WTC11 (cell line): ENCODE results near the gene SIN3B.

ENCODE experiments used
- ESRRA ChIP-seq: sonication (generic); formaldehyde crosslinking; IDR thresholded peaks from 2 replicates; pipeline ENCODE4 v1.8.1; 2022; ENCODE audit warnings: mild to moderate bottlenecking, missing genetic modification reagents, borderline replicate concordance
- FOXK1 ChIP-seq: sonication (generic); formaldehyde crosslinking; IDR thresholded peaks from 2 replicates; pipeline ENCODE4 v1.8.0; 2022; ENCODE audit warnings: mild to moderate bottlenecking, moderate library complexity, missing genetic modification reagents
- GABPB1 ChIP-seq: sonication (generic); formaldehyde crosslinking; IDR thresholded peaks from 2 replicates; pipeline ENCODE4 v1.8.1; 2023; ENCODE audit warnings: mild to moderate bottlenecking, missing genetic modification reagents
- HMGA2 ChIP-seq: fragments of 250-450 bp; sonication (Bioruptor Pico); IDR thresholded peaks from 2 replicates; pipeline ENCODE4 v1.4.0; 2021; ENCODE audit warnings: mild to moderate bottlenecking, moderate library complexity
- NR2C2 ChIP-seq: sonication (generic); formaldehyde crosslinking; IDR thresholded peaks from 2 replicates; pipeline ENCODE4 v1.8.0; 2022; ENCODE audit warnings: mild to moderate bottlenecking, missing genetic modification reagents
- TCF7 ChIP-seq: sonication (generic); formaldehyde crosslinking; IDR thresholded peaks from 2 replicates; pipeline ENCODE4 v1.8.0; 2022; ENCODE audit warnings: mild to moderate bottlenecking, low read depth, missing genetic modification reagents, moderate library complexity
- ZNF138 ChIP-seq: sonication (generic); formaldehyde crosslinking; conservative IDR thresholded peaks from 2 replicates; pipeline ENCODE4 v1.8.1; 2022; ENCODE audit warnings: mild to moderate bottlenecking, moderate library complexity, missing genetic modification reagents
- TF ChIP-seq, protein P1 (sequence below): fragments of 200-600 bp; IDR thresholded peaks from 2 replicates; pipeline ENCODE4 v1.8.0; 2022; ENCODE audit warnings: antibody characterized with exemption
- TF ChIP-seq, protein P2 (sequence below): sonication (generic); formaldehyde crosslinking; IDR thresholded peaks from 2 replicates; pipeline ENCODE4 v1.8.1; 2022; ENCODE audit warnings: low read depth, missing genetic modification reagents, borderline replicate concordance
- TF ChIP-seq, protein P3 (sequence below): sonication (generic); formaldehyde crosslinking; IDR thresholded peaks from 2 replicates; pipeline ENCODE4 v1.8.1; 2022; ENCODE audit warnings: mild to moderate bottlenecking, moderate library complexity, missing genetic modification reagents
- TF ChIP-seq, protein P4 (sequence below): sonication (generic); formaldehyde crosslinking; IDR thresholded peaks from 2 replicates; pipeline ENCODE4 v1.8.0; 2022; ENCODE audit warnings: mild to moderate bottlenecking, missing genetic modification reagents

DNA sequence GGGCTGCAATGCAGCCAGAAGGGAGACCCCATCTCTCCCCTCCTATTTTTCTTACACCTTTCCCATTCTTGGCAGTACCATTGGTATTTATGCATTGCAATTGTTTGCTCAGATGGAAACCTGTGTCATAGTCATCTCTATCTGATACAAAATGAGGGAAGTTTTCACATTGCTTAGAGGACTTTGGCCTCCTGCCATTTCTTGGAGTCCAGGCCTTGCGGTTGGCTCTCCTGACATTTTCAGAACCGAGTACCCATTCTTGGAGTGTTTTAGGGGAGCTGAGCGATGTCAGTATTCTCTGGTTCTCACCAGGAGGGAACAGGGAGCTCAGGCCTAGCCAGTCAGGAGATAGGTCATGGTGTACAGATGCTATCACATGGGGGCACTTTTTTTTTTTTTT lies 1.5 kb downstream of the SIN3B start:
- TF ChIP-seq GABPB1 (CRISPR knock-in tag) (no peak), ZNF138 (CRISPR knock-in tag) (no peak), HMGA2 (CRISPR knock-in tag) (no peak), ESRRA (CRISPR knock-in tag) (no peak), FOXK1 (CRISPR knock-in tag) (no peak), NR2C2 (no peak), TCF7 (CRISPR knock-in tag) (no peak)
- TF ChIP-seq, protein P1, sequence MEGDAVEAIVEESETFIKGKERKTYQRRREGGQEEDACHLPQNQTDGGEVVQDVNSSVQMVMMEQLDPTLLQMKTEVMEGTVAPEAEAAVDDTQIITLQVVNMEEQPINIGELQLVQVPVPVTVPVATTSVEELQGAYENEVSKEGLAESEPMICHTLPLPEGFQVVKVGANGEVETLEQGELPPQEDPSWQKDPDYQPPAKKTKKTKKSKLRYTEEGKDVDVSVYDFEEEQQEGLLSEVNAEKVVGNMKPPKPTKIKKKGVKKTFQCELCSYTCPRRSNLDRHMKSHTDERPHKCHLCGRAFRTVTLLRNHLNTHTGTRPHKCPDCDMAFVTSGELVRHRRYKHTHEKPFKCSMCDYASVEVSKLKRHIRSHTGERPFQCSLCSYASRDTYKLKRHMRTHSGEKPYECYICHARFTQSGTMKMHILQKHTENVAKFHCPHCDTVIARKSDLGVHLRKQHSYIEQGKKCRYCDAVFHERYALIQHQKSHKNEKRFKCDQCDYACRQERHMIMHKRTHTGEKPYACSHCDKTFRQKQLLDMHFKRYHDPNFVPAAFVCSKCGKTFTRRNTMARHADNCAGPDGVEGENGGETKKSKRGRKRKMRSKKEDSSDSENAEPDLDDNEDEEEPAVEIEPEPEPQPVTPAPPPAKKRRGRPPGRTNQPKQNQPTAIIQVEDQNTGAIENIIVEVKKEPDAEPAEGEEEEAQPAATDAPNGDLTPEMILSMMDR: no peak
- TF ChIP-seq, protein P2, sequence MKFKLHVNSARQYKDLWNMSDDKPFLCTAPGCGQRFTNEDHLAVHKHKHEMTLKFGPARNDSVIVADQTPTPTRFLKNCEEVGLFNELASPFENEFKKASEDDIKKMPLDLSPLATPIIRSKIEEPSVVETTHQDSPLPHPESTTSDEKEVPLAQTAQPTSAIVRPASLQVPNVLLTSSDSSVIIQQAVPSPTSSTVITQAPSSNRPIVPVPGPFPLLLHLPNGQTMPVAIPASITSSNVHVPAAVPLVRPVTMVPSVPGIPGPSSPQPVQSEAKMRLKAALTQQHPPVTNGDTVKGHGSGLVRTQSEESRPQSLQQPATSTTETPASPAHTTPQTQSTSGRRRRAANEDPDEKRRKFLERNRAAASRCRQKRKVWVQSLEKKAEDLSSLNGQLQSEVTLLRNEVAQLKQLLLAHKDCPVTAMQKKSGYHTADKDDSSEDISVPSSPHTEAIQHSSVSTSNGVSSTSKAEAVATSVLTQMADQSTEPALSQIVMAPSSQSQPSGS: no peak
- TF ChIP-seq, protein P3, sequence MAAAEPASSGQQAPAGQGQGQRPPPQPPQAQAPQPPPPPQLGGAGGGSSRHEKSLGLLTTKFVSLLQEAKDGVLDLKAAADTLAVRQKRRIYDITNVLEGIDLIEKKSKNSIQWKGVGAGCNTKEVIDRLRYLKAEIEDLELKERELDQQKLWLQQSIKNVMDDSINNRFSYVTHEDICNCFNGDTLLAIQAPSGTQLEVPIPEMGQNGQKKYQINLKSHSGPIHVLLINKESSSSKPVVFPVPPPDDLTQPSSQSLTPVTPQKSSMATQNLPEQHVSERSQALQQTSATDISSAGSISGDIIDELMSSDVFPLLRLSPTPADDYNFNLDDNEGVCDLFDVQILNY (CRISPR knock-in tag): no peak
- TF ChIP-seq, protein P4, sequence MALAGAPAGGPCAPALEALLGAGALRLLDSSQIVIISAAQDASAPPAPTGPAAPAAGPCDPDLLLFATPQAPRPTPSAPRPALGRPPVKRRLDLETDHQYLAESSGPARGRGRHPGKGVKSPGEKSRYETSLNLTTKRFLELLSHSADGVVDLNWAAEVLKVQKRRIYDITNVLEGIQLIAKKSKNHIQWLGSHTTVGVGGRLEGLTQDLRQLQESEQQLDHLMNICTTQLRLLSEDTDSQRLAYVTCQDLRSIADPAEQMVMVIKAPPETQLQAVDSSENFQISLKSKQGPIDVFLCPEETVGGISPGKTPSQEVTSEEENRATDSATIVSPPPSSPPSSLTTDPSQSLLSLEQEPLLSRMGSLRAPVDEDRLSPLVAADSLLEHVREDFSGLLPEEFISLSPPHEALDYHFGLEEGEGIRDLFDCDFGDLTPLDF (CRISPR knock-in tag): no peak
